Kasumi-1 (cell line): Measurements from ENCODE around the gene EML1.

Experiments used
- DNase-seq, 2 experiments: peaks; one replicate each; lab custom pipeline; 2025; lab: John Stamatoyannopoulos, UW

Gene EML1

DNA sequence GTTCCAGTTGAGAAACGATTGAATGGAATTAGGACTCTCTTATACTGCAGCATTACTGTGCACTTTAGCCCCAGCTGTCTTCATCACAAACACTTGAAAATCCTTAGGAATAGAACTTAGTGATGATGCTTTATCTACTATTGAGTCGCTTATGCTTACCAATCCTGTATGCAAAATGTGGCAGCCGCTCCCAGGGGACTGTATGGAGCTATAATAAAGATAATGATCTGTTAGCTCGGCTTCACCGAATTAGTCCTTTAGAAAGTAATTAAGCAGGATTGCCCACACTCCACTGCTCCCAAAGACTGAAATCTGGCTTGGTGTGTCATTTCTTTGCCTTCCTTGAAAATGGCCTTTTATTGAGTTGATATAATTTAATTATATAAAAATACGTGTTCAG is 10.6 kb downstream of the EML1 start:
- DNase-seq: no peak

DNA sequence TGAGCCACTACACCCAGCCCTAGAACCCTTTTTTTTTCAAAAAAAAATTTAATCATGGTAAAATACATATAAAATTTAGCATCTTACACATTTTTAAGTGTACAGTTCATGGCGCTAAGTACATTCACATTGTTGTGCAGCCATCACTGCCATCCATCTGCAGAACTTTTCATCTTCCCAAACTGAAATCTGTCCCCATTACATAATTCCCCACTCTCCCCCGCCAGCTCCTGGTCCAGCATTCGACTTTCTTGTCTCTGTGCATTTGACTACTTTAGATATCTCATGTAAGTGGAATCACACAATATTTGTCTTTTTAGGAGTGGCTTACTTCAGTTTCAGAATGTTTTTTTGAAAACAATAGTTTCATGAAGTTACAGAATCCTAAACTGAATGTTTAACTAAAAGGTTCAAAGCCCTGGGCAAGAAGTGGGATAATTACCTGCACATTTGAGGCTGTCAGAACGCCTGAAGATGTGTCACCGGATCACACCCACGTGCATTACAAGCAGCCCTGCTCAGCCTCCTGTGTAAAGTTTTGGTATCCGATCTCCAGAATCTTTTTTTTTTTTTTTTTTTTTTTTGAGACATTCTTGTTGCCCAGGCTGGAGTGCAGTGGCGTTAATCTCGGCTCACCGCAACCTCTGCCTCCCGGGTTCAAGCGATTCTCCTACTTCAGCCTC is 12.7 kb downstream of the EML1 start:
- DNase-seq: no peak

DNA sequence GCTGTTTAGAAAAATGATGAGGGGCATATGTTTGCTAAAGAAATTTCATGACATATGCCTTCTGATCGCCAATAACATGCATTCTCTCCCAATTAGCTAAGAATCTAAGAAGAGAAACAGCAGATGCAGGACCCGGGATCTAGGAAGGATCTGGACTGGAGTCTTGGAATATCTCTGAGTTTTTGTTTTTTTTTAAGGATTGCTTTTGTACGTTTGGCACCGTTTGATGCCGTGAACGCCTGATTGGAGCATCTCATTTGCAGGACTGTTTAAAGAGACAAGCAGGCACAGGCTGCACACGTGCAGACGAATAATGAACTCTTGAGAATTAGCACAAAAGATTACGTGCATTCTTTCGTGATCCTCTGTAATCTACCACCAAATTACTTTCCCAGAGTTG is 13.6 kb downstream of the EML1 start:
- no peak for DNase-seq

DNA sequence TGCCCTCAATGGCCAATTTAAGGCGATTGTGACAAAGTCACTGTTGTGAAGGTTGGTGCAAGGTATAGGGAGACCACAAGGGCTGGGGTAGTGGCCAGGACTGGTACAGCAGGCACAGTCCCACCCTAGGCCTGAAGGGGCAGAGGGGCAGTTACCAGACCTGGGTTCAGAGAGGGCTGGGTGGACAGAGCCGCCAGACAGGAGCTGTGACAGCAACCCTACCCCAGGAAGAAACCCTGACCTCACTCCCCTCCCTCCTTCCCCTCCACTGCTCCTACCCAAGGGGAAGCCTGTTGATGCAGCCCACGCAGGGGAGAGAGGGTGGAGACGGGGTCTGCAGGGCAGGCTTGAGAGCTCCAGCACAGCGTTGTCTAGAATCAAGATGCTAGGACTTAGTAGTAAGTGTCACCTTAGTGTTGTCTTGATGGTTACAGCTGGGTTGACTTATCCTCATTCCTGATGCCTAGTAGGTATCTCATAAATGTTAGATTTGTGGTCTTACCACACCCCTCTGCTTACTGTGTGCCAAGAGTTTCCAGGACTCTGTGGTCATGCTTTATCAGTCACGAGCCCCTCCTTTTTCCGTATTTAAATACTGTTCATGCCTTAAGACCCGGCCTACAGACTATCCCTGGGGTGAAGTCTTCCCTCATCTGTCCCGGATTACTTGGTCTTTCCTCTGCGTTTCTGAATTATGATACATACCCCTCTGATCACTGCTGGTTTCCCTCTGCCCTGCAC is 14.4 kb downstream of the EML1 start:
- DNase-seq: no peak

DNA sequence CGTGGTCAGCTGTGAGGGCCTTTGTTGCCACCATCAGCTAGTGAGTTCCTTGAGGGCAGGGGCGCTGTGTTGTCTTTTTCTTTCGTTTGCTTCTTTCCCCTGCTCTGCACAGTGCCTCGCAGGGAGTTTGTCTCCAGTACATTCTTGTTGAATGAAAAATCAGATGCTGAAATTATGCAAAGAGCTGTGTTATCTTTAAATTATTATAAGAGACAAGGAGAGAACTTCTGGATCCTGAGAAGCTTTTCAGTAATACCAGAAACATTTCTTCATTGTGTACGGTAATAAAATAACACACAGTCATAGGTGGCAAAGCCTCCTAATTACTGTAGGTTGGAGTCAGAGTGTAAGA is 14.9 kb downstream of the EML1 start:
- DNase-seq: no peak

DNA sequence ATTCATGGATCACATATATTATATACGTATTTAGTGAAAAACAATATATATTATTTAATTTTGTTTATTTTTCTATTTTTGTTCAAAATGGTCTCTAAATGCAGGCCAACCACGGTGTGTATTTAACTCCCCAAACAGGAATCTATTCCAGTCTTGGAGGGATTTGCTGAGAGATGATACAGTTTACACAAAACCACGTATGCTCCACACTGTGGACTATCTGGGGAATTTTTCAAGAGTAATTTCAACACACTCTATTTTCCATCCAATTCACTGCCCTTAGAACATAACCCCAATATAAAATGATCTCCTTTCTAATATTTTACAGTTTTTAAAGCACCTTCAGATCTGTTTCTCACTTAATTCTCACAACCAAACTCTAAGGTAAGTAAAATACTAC is 15.3 kb downstream of the EML1 start:
- no peak for DNase-seq

DNA sequence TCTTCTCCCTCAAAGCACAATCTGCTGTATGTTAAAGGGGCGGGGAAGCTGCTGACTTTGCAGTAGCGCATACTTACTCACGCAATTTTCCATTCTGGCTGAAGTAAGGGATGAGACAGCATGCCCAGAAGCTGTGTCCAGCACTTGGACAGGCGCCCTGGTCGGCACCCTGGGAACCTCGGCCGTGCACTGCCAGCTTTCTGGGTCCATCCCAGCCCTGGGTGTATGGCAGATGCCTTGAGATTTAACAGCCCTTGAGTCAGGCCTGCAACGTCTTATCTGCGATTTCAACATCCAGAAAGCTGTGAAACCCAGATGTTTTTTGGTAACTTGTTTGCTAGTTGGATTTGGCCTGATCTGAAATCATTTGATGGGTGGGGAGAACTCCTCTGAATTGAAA is 16.1 kb downstream of the EML1 start:
- no peak for DNase-seq

DNA sequence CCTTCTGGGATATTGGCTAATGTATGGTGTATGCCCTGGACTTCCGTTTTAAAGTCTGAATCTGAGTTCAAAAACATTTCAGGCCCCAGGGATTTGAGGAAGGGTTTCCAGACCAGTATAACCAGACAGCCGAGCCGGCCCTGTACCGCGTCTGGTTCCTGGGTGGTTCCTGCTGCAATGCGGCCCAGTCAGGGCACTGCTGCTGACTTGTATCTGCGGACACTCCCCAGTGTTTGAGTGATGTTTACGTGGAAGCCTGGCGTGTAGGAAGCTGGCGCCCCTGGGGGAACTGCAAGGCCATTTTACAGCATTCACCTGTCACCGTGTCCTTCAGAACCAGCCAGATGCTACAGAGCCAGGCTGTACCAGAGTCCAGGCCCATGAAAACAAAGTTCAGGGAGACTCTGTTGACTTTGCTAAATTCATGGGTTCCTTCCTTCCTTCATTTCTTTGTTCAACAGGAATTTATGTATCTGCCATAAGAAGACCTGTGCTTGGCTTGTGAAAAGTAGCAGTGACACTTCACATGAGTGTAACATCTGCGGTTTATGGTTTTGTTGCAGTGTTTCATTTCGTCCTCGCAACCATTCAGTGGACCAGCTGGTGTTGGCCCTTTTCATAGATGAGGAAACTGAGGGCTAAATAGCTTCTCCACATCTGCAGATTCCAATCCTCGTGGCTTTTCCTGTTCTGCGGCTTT is 16.8 kb downstream of the EML1 start:
- no peak for DNase-seq

DNA sequence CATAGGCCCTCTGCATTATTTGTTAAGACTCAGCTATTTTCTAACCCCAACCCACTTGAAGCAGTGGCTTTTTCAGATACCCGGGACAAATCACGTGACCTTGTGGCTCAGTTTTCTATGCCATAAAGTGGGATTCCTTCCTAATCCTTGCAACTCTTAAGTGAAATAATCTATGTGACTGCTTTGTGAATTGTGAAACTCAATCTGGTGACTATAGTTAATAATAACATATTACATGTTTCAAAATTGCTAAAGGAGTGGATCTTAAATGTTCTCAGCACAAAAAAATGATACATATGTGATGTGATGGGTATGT is 17.3 kb downstream of the EML1 start:
- DNase-seq: no peak

DNA sequence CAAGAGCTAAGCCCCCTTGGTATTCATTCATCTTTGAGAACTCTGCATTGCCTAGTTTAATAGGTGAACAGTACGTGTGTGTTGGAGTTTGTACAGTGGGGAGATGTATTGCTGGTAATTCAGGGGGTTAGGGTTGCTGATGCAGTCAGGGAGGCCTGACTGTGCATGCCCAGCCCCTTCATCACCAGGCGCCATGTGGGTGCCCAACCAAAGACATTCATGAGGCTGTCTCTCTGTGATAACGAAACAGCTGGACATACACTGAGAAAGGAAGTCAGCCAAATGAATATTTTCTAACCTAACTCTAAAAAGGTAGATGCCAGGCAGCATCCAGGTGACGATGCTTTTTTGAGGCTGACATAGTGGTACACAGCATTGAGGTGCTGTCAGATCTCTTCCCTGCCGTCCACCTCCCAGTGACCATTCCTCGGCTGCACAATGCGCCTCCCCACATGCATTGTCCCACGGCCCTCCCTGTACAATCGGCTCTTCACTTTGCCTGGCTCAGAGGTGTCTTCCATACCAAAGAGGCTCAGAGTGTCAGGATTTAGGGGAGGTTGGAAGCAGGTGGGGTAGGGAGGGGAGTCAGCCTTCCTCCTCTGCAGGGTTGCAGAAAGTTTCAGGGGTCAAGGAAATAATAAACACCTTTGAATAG is 19.0 kb downstream of the EML1 start:
- no peak for DNase-seq

DNA sequence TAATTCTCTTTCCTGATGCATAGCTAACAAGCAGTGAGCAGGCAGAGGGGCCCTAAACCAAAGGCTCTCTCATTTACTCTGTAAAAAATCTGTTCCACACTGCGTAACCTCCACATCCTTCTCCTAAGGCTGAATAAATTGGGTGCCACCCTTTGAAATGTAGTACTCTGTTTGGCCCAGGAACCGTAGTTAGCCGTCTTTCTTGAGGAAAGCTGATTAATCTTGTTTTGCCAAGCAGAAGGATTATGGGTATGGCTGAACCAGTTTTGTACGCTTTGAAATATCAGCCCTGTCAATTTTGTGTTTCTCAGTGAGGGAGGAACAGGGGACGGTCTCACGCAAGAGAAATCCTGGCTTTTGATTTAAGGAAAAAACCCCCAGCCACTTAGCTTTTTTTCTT is 19.7 kb downstream of the EML1 start:
- DNase-seq: no peak

DNA sequence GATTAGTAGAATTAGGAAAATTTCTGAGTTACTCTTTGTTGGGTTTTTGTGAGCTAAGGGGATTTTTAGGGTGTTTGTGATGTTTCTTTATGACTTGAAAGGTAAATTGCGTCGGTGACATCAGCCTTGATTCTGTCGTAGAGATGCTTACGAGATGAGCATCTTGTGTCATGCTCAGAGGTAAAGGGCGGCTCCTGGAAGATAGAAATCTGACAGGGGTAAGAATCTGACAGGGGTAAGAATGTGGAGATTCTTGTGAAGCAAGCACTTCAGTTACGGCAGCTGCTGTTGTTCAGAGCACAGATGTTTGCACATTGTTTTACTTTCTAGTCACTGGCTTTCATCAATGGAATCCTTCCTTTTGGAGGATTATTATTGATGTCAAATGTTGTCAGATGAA is 22.5 kb downstream of the EML1 start:
- no peak for DNase-seq

DNA sequence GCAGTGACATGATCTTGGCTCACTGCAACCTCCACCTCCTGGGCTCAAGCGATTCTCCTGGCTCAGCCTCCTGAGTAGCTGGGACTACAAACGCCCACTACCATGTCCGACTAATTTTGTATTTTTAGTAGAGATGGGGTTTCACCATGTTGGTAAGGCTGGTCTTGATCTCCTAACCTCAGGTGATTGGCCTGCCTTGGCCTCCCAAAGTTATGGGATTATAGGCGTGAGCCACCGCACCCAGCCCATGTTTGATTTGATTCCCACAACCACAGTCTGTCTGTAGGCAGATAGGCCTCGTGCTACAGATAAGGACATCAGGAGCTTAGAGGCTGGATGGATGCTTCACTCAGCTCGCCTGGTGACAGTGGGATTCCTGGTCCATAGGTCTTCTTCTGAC is 23.0 kb downstream of the EML1 start:
- no peak for DNase-seq

DNA sequence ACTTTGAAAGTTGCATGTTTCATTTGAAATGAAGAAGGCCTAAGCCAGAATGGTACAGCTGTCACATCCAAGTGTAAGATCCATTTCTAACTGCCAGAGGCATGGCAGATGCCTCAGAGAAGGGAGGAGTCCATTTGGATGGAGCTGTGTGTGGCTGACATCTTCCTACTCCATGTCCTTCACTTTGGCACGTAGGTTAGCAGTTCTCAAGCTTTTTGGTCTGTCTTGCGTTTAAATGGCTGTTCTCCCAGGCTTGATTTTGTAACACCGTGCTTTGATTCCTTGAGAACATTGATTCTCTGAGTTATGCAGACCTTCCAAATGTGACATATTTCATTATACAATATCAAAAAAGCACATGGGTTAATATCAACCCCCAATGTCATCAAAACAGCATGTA is 23.4 kb downstream of the EML1 start:
- DNase-seq: no peak

DNA sequence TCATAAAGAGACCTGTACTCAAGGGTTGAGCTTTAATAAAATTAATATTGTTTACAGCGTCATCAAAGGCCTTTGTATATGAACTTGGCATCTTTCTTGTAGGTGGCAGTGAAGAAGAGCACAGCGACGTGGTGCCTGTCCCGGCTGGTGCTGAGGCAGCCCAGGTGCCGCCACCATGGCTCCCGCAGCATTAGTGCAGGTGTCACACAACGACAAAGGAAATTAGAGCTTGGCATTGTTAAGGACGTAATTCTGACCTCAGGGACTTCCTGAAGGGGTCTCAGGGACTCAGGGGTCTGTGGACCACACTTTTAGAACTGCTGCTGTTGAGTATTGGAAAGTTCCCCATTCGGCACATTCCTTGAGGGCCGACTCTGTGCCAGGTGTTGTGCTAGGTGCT is 24.1 kb downstream of the EML1 start:
- no peak for DNase-seq

DNA sequence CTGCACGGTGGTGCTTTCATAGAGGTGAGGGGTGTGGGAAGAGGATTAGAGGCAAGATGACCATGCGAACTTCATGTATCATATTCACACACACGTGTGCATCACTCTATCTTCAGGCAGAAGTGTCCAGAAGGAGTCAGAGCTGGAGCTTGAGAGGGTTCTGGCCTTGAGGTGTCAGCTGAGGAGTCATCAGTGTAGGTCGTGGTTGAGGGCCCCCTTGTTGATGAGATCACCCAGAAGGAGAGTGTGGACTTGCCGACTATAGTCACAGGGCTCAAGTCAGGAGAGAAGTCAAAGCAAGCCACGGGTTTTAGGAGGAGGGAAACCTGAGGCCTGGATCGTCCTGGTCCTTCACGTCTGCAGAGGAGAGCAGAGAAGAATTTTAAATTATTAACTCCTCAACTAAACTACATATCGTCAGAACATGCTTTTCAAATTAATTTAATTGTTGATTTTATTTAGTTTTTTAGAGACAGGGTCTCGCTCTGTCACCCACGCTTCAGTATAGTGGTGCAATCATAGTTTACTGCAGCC is 25.4 kb downstream of the EML1 start:
- DNase-seq: no peak

DNA sequence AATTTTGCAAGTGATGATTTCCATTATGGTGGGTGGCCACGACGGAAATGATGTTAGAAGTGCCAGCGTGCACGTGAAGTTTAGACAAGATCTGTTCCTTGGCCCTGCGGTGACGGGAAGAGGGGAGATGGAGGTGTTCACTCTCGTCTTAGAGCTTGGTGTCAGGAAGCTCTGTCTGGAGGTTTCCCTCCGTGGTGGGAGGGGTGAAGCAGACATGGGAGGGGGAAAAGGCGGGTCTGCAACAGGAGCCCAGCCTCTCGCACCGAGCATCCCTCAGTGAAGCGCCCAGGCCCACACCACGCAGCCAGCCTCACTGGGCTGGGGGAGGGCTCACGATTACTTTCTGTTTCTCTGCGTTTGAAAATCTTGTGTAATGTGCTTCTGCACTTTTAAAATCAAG is 26.3 kb downstream of the EML1 start:
- DNase-seq: no peak

DNA sequence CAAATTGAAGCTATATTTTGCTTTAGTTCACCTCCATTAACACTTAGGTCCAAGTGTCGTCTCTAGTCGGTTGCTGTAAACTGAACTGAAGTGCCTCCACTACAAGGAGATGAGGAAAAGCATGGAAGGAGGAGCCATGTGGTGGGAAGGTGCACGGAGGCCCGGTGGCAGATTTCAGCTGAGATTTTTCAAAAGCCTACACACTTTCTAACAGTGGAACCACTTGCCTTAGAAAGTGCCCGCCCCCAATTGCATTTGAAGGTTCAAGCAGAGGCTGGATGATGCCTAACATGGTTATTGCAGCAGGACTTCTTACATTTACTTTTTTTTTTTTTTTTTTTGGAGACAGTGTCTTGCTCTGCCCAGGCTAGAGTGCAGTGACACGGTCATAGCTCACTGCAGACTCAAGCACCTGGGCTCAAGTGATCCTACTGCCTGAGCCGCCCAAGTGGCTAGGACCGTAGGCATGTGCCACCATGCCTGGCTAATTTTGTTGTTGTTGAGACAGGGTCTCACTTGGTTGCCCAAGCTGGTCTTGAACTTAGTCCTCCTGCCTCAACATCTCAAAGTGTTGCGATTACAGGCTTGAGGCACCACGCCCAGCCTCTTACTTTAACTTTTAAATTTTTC is 27.6 kb downstream of the EML1 start:
- DNase-seq: no peak

DNA sequence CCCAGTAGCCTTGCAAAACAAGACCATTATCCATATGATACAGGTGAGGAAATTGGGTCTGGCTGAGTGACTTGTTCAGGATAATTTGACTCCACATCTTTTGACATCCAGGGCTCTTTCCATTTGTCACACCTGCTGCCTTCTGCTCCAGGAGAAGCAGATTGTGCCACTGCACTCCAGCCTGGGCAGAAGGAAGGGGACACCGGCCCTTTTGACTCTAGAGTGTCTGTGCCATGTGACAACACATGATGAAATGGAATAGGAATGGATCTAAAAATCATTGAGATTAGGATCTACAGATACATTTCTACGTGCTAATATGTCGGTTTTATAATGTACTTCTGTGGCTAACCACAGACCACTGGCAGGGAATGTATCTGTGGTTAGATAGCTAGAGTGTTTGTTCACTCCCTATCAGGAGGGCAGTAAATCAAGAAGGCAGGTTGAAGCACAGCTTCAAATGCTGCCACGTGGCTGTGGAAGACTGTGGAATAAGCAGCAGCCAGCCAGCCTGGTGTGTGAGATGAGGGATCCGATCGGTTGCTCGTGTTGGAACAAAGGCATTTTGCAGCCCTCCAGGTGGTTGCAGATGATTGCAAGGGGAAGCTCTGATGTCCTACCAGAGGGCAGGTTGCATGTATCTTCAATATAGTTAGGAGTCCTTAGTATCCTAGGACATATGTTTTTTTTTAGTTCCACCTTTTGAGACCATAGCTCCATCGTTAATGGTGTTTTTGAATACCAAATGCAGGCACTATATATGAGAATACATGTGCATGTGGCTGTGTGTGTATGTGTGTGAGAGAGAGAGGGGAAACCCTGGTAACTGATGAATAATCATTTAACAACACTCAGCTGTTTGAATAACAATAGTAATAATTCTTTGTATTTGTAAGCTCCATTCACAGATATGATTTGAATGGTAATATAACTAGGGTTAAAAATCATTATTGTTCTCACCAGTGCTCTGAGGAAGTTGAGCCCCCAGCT is 28.6 kb downstream of the EML1 start:
- no peak for DNase-seq

DNA sequence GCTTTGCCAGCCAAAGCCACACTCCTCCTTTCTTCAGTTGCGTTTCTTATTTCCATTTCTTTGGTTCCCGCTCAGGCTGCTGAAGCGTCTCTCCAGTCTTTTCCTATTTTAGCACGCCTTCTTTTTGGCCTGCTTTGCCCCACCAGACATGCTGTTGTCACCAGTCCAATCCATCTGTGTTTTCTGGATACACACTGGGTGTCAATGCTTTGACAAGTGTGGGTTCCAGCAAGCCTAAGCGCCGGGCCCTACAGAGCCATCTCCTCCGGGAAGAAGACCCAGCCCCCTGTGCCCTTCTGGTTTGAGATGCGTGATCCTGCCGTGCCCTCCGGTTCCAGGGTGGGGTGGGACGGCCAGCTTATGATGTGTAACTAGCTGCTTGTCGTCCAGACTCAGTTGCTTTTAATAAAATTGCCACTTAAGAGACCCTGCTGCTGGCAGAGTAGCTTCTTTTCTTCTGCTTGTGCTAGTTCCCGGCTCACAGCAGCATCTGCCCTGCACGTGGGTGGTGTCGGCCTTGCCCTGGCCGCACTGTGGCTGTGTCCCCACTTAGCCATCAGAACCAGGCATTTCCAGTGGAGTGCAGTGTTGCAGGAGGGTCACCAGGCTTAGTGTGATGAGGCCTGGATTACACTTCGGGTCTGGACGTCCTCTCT is 29.7 kb downstream of the EML1 start:
- DNase-seq: no peak

DNA sequence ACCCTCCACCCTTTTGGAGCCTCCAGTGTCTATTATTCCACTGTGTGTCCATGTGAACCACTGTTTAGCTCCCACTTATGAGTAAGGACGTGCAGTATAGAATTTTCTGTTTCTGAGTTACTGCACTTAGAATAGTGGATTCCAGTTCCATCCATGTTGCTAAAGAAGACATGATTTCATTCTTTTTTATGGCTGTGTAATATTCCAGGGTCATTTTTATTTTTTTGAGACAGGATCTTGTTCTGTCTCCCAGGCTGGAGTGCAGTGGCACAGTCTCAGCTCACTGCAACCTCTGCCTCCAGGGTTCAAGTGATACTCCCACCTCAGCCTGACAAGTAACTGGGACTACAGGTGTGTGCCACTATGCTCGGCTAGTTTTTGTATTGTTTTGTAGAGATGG is 31.6 kb downstream of the EML1 start:
- DNase-seq: no peak
